Bronchial epithelial cell (primary cell): Measurements from ENCODE around the gene PODXL. TPM values are rescaled to one million over a fixed set of nuclear protein-coding genes. Genes with fewer than 3 reads are reported as not detected.
"Not testable (repeated sequence)": the region's sequence is repeated elsewhere in the genome, so short reads cannot be mapped to it uniquely, and the experiment has no call there.

Source experiments
- DNase-seq: peaks from one replicate; pipeline ENCODE4 v3.0.0-alpha.2; 2010; ENCODE audit warnings: low read depth
- FAIRE-seq: peaks from 2 replicates; lab custom pipeline; 2011; peaks lifted over from hg19 to GRCh38; lab: Jason Lieb, UNC
- H3K27me3 ChIP-seq: 2 replicates; pipeline ENCODE4 v1.5.1; 2011; ENCODE audit warnings: low read length; ENCODE audit not compliant: control insufficient read depth, insufficient read depth
- H3K36me3 ChIP-seq: 2 replicates; pipeline ENCODE4 v1.5.1; 2011; ENCODE audit warnings: low read length; ENCODE audit not compliant: control insufficient read depth, insufficient read depth
- H3K4me3 ChIP-seq: 2 replicates; pipeline ENCODE4 v1.5.1; 2011; ENCODE audit warnings: mild to moderate bottlenecking, low read depth, low read length, control low read depth
- CTCF ChIP-seq: IDR thresholded peaks from 2 replicates; pipeline ENCODE4 v1.5.1; 2011; ENCODE audit warnings: mild to moderate bottlenecking, moderate library complexity, low read length, control low read depth, inconsistent platforms; ENCODE audit not compliant: insufficient read depth, severe bottlenecking
- total RNA-seq: library from RNA; depleted of rRNA; stranded (reverse); fragments of >200 nt; gene quantifications from 2 replicates; pipeline ENCODE4 v1.2.1, GENCODE V29; 2014

Gene PODXL
- total RNA-seq, 1 donor from 2014 or later, result 0.53 TPM

DNA sequence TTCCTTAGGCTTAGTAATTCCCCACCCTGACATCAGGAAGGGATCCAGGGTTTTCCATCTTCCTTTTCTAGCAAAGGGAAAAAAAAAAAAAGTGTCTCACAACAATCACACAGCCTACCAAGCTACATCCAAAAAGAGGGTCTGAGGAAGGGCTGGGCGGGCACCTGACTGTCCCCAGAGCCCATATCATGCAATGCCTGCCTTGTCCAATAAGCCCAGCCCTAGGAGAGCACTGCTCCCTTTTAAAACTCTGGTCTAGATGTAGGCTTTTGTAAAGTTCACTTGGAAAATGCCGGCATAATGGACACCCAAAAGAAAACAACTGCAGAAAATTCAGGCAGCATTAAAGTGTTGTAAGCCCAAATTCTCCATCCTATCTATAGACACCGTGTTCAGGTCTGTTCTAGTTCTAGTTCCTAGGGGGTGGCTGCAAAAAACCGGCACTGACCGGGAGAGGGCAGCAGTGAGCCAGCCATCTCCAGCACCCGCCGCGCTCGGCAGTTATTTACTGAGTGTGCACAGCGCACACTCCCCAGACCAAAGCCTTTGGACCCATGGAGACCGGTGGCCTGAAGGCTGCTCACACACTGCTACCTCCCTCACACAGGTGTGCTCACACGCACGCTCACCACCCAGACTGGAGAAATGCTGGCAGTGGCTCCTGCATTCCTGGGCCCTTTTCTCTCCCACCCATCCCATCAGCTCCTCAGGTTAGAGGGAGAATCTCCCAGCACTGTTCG is 48.7 kb downstream of the PODXL start:
- DNase-seq, result peak; percentile 50
- Histone ChIP-seq H3K27me3 (no peaks in the 10 kb centered on the region), H3K4me3 (no peak overlapping the region), H3K36me3 (no peaks in the 10 kb centered on the region)
- peak; percentile 91 for TF ChIP-seq CTCF
- no peak for FAIRE-seq

- no peaks in the 10 kb centered on the region for H3K36me3 ChIP-seq
- H3K27me3 ChIP-seq, result no peaks in the 10 kb centered on the region
- no peak for TF ChIP-seq CTCF
- no peak for DNase-seq
- H3K4me3 ChIP-seq, result no peak overlapping the region
- FAIRE-seq, result no peak
These were observed 49.8 kb downstream of the PODXL start for GRCh38 chr7:131506597-131506996.

GRCh38 chr7:131505636-131506557 is 50.5 kb downstream of the PODXL start:
- no peak for FAIRE-seq
- Histone ChIP-seq H3K36me3 (no peaks in the 10 kb centered on the region), H3K4me3 (no peak overlapping the region), H3K27me3 (no peaks in the 10 kb centered on the region)
- TF ChIP-seq CTCF, result no peak
- no peak for DNase-seq

DNA sequence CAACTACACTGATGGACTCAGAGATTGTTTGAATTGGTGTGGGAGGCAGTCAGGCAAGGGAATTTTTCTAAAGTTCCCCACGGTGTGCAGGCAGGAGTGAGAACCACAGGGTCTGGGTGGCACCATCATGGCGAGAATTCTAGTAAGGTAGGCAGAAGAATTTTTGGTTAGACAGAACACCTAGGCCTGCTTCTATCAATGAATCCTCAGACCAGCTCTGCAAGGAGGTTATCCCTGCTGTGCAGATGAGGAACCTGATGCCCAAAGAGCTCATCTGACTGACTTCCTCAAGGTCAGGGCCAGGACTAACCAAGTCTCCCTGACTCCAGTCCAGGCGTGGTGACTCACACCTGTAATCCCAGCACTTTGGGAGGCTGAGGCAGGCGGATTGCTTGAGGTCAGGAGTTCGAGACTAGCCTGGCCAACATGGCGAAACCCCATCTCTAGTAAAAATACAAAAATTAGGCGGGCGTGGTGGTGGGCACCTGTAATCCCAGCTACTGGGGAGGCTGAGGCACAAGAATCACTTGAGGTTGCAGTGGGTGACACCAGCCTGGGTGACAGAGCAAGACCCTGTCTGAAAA is 51.3 kb downstream of the PODXL start:
- H3K4me3 ChIP-seq, DNase-seq, FAIRE-seq, H3K27me3 ChIP-seq, H3K36me3 ChIP-seq: not testable (repeated sequence)

- FAIRE-seq, result no peak
- no peak overlapping the region for H3K4me3 ChIP-seq
- DNase-seq, result no peak
- no peaks in the 10 kb centered on the region for H3K36me3 ChIP-seq
- TF ChIP-seq CTCF, result no peak
- no peaks in the 10 kb centered on the region for H3K27me3 ChIP-seq
These were observed 52.1 kb downstream of the PODXL start for GRCh38 chr7:131504157-131504899.
